Measurements from ENCODE around the gene TMEM88. TPM values are rescaled to one million over a fixed set of nuclear protein-coding genes. Genes with fewer than 3 reads are reported as not detected.

Gene TMEM88
- total and polyA plus RNA-seq, 2 of the 13 experiments (the other 11 are each of a cell fraction or from before 2014, with no cell fraction given) = 0.31 to 0.66 TPM

DNA sequence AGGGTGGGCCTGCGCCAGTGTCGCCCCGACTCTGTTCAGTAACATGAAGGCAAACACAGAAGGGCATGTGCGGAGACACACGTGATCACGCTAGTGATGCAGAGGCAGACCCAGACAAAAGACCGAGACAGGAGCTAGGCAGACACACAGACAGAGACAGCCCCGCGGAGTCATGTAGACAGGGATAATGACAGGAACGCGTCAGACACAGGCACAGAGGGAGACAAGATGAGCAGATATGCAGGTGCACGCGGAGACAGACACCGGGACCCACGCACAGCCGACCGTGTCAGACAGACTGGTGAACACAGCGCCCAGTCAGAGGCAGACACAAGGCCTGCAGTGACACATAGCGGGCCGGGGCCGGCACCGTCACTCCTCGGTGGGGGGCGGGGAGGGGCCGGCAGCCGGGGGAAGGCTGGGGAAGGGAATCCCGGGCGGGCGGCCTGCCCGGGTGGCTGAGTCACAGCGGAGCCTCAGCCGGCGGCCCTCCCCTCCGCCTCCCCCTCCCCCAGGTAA is 13.4 kb upstream of the TMEM88 start (continued):
- TF ChIP-seq, protein P1, sequence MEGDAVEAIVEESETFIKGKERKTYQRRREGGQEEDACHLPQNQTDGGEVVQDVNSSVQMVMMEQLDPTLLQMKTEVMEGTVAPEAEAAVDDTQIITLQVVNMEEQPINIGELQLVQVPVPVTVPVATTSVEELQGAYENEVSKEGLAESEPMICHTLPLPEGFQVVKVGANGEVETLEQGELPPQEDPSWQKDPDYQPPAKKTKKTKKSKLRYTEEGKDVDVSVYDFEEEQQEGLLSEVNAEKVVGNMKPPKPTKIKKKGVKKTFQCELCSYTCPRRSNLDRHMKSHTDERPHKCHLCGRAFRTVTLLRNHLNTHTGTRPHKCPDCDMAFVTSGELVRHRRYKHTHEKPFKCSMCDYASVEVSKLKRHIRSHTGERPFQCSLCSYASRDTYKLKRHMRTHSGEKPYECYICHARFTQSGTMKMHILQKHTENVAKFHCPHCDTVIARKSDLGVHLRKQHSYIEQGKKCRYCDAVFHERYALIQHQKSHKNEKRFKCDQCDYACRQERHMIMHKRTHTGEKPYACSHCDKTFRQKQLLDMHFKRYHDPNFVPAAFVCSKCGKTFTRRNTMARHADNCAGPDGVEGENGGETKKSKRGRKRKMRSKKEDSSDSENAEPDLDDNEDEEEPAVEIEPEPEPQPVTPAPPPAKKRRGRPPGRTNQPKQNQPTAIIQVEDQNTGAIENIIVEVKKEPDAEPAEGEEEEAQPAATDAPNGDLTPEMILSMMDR (CRISPR knock-in tag; IDR thresholded peaks at IDR 0.05) = peak; percentile 66
- 0 out of 2 replicates have a peak, but pooled peaks have one; percentile 3 for TF ChIP-seq ZBTB7B (CRISPR knock-in tag; IDR thresholded peaks at IDR 0.05)
- TF ChIP-seq REPIN1 (CRISPR knock-in tag; IDR thresholded peaks at IDR 0.05; ENCODE audit: borderline replicate concordance, low read depth) = no peak
- TF ChIP-seq, protein P2, sequence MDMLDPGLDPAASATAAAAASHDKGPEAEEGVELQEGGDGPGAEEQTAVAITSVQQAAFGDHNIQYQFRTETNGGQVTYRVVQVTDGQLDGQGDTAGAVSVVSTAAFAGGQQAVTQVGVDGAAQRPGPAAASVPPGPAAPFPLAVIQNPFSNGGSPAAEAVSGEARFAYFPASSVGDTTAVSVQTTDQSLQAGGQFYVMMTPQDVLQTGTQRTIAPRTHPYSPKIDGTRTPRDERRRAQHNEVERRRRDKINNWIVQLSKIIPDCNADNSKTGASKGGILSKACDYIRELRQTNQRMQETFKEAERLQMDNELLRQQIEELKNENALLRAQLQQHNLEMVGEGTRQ (IDR thresholded peaks at IDR 0.05; ENCODE audit: low read depth, low read length) = peak; percentile 61; the same call in 1 of the 2 replicates
- TF ChIP-seq, protein P2 (CRISPR knock-in tag; IDR thresholded peaks at IDR 0.05; ENCODE audit: borderline replicate concordance) = no peak
- no peak for TF ChIP-seq KDM5B (CRISPR knock-in tag; IDR thresholded peaks at IDR 0.05; ENCODE audit: borderline replicate concordance)
- peak; percentile 44; the same call in 1 of the 2 replicates for TF ChIP-seq RARA (CRISPR knock-in tag; IDR thresholded peaks at IDR 0.05)
- no peak for TF ChIP-seq AKAP8 (CRISPR knock-in tag; IDR thresholded peaks at IDR 0.05)
- TF ChIP-seq ELF4 (CRISPR knock-in tag; IDR thresholded peaks at IDR 0.05; ENCODE audit: borderline replicate concordance) = no peak
- TF ChIP-seq, protein P3, sequence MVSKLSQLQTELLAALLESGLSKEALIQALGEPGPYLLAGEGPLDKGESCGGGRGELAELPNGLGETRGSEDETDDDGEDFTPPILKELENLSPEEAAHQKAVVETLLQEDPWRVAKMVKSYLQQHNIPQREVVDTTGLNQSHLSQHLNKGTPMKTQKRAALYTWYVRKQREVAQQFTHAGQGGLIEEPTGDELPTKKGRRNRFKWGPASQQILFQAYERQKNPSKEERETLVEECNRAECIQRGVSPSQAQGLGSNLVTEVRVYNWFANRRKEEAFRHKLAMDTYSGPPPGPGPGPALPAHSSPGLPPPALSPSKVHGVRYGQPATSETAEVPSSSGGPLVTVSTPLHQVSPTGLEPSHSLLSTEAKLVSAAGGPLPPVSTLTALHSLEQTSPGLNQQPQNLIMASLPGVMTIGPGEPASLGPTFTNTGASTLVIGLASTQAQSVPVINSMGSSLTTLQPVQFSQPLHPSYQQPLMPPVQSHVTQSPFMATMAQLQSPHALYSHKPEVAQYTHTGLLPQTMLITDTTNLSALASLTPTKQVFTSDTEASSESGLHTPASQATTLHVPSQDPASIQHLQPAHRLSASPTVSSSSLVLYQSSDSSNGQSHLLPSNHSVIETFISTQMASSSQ (IDR thresholded peaks at IDR 0.05; ENCODE audit: low read depth) = no peak
- TF ChIP-seq, protein P3 (CRISPR knock-in tag; IDR thresholded peaks at IDR 0.05; ENCODE audit: borderline replicate concordance) = 0 out of 2 replicates have a peak, but pooled peaks have one; percentile 20
- TF ChIP-seq MAFG (CRISPR knock-in tag; IDR thresholded peaks at IDR 0.05) = no peak
- TF ChIP-seq EZH2 (conservative IDR thresholded peaks at IDR 0.05; ENCODE audit: low read depth, low read length) = no peak
- TF ChIP-seq, protein P4, sequence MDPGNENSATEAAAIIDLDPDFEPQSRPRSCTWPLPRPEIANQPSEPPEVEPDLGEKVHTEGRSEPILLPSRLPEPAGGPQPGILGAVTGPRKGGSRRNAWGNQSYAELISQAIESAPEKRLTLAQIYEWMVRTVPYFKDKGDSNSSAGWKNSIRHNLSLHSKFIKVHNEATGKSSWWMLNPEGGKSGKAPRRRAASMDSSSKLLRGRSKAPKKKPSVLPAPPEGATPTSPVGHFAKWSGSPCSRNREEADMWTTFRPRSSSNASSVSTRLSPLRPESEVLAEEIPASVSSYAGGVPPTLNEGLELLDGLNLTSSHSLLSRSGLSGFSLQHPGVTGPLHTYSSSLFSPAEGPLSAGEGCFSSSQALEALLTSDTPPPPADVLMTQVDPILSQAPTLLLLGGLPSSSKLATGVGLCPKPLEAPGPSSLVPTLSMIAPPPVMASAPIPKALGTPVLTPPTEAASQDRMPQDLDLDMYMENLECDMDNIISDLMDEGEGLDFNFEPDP (CRISPR knock-in tag; conservative IDR thresholded peaks at IDR 0.05) = no peak
- TF ChIP-seq FOSL2 (CRISPR knock-in tag; IDR thresholded peaks at IDR 0.05) = peak; percentile 86
- TF ChIP-seq, protein P5, sequence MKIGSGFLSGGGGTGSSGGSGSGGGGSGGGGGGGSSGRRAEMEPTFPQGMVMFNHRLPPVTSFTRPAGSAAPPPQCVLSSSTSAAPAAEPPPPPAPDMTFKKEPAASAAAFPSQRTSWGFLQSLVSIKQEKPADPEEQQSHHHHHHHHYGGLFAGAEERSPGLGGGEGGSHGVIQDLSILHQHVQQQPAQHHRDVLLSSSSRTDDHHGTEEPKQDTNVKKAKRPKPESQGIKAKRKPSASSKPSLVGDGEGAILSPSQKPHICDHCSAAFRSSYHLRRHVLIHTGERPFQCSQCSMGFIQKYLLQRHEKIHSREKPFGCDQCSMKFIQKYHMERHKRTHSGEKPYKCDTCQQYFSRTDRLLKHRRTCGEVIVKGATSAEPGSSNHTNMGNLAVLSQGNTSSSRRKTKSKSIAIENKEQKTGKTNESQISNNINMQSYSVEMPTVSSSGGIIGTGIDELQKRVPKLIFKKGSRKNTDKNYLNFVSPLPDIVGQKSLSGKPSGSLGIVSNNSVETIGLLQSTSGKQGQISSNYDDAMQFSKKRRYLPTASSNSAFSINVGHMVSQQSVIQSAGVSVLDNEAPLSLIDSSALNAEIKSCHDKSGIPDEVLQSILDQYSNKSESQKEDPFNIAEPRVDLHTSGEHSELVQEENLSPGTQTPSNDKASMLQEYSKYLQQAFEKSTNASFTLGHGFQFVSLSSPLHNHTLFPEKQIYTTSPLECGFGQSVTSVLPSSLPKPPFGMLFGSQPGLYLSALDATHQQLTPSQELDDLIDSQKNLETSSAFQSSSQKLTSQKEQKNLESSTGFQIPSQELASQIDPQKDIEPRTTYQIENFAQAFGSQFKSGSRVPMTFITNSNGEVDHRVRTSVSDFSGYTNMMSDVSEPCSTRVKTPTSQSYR (CRISPR knock-in tag; IDR thresholded peaks at IDR 0.05; ENCODE audit: borderline replicate concordance) = peak; percentile 36; the same call in 1 of the 2 replicates

Measured in HepG2 (cell line).